ENCODE measurements around the gene RAD9B.
A peak's percentile ranks its signal among the peaks of the same experiment; 100 is the strongest.
"Not testable (repeated sequence)": the region's sequence is repeated elsewhere in the genome, so short reads cannot be mapped to it uniquely, and the experiment has no call there.

The RAD9B gene
- 0.91 to 5.9 (median 2.7) reads per million in 18 experiments for total RNA-seq

DNA sequence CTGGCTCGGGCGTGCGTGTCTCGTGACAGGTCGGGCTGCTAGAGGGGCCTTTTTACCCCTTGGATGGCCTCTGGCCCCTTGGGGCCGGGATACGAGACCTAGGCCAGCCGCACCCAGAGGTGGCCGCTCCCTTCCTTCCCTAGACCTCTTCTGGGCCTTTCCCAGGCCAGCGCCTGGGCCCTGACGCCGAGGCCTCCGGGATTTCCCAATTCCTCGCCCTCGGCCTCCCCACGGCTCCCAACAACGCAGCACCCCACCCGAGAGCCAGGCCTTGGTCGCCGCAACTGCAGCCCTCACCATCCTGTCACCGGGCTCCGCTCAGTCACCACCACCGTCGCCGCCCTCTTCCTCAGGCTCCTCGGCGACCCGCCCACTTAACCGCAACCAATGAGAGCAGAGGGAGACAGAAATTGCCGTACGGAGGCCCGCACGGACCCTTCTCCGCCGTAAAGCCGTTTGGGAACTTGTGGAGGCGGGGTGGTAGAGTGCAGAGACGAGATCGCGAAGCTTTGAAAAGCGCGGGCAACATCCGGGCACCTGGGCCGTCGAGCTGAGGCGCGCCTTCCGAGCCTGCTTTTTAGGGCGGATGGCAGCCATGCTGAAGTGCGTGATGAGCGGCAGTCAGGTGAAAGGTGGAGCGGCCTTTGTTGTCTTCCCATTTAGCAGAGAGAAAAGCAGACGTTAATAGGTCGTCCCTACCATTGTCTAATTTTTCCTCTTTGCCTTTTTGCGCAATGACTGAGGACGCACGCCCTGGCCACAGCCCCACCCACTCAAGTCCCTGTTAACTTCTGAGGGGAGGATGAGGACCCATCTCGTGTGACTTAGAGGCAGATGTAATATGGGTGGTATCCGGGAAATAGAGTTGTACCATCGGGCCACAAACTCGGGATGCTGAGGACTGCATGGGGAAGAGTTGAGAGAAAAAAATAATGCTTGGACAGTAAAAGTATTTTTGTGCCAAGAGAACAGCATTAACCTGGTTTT lies at the start of gene RAD9B, which contains the start of gene VPS29:
TSS of gene RAD9B (plus strand) at position 580 of the 987 bp plus-strand sequence. CDS start at position 587, 7 bp downstream.
TSS of gene VPS29 (minus strand) at position 360 of the 987 bp plus-strand sequence. CDS start at position 300, 60 bp downstream.
- DNase-seq = peak; percentile 99

DNA sequence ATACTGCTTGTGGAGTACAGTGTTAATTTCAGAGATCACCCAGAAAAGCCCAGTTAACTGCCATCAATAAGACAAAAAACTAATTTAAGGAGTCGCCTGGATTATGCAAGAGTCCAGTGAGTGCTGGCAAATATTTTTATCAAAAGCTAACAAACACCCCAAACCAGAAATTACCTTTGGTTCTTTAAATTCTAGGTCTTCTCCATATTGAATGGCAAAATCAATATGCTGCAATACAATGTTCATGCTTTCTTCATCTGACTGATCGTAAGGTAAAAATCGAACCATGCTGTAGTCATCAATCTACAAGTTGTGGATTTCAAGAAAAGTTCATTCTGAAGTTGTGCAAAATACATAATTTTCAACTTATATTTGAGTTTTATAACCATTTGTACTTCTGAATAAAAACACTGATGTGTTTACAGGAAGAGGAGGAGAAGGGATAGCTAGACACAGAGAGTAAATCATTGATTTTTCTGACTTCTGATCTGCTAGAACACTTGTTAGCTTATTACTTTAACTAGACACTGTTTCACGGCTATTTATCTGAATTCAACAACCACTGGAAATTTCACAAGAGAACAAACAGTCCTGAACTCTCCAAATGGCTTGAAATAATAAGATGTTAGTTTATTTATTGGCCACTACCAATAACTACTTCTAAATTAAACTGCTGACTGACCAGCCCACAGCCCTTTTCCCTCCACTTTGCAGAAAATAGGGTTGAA lies 48.4 kb upstream of the RAD9B start:
- no peak for DNase-seq

DNA sequence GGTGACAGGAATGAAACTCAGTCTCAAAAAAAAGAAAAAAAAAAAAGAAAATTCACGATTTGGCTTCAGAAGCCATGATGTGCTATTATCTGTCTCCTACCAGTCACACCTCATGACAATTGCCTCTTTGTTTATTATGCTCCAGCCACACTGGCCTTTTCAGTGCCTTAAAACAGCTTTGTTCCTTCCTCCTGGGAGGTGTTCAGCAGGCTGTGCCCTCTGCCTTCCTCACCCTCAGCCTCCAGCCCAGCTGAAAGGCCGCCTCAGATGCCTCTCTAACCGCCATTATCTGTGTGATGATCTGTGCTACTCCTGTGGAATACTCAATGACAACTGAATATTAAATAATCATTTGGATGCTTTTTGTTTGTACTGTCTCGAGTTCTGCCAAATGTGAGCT lies 43.4 kb upstream of the RAD9B start:
- no peak for DNase-seq

GRCh38 chr12:110461189-110461588 lies 40.9 kb upstream of the RAD9B start:
- DNase-seq = not testable (repeated sequence)

DNA sequence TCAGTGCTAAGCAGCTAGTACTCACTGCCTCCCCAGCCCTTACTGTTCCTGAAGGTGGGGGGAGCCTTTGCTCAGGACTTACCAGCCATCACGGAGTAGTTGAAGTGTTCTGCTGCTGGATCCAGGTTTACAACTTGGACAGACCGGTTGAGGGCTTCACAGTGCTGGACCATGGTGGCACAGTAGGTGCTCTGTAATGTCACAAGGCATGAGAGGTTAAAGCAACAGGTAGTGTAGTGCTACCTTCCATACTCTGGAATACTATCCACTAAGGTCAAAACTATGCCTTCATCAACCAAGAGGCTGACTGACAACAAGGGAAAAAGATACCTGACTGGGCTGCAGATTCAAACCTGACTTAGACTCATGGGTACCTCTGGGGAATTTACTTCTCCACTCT lies 37.1 kb upstream of the RAD9B start:
- no peak for DNase-seq

DNA sequence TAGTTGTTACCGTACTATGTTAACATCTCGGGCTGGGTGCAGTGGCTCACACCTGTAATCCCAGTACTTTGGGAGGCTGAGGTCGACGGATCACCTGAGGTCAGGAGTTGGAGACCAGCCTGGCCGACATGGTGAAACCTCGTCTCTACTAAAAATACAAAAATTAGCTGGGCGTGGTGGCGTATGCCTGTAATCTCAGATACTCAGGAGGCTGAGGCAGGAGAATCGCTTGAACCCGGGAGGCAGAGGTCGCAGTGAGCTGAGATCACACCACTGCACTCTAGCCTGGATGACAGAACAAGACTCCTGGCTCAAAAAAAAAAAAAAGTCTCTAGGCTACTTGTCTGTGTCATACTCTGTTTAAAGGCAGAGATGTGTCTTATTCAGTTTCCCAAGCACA lies 36.4 kb upstream of the RAD9B start:
- not testable (repeated sequence) for DNase-seq

DNA sequence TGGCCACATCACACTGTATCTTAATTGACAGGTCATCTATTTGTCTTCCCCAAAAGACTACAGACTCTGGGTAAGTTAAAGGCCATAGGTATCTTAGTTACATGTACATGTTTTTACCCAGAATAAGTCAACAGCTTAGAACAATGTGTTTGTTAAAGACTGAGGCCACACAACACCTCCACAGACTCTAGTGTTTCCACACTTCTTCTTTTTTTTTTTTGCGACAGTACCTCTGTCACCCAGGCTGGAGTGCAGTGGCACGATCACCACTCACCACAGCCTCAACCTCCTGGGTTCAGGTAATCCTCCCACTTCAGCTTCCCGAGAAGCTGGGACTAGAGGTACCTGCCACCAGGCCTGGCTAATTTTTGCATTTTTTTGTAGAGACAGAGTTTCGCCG lies 35.3 kb upstream of the RAD9B start:
- DNase-seq = peak in 1 of 2 donors; percentile 11

DNA sequence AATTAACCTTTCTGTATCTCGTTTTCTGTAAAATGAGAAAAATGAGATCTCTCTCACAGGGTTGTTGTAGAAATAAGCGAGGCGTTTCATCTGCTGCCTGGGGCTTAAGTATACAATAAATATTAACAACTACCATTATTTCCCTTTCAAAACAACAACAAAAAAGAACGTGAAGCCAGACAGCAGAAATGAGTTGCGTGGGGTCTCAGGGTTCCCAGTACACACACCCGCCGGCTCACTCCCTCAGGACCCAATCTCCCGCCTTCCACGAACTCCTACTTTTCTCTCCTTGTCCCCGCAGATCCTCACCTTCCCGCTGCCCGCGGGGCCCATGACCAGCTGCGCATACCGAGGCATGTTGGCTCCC lies 34.3 kb upstream of the RAD9B start:
- no peak for DNase-seq

- DNase-seq = peak; percentile 98
Observed at GRCh38 chr12:110468214-110469048, 33.7 kb upstream of the RAD9B start, which contains the start of the genes FAM216A and GPN3. TSS of gene FAM216A (plus strand) at chr12:110468845. CDS start at chr12:110468876, 31 bp downstream. TSS of gene GPN3 (minus strand) at chr12:110468257. CDS start at chr12:110468203, 54 bp downstream.

DNA sequence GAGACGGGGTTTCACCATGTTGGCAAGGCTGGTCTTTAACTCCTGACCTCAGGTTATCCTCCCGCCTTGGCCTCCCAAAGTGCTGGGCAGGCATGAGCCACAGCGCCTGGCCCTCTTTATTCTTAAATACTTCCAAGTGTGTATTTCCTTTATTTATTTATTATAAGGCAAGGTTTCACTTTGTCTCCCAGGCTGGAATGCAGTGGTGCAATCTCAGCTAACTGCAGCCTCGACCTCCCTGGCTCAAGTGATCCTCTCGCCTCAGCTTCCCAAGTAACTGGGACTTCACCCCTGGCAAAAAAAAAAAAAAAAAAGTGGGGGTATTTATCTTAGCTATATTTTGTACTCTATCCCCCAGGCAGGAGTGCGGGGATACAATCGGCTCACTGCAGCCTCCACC lies 26.7 kb upstream of the RAD9B start:
- DNase-seq = no peak

DNA sequence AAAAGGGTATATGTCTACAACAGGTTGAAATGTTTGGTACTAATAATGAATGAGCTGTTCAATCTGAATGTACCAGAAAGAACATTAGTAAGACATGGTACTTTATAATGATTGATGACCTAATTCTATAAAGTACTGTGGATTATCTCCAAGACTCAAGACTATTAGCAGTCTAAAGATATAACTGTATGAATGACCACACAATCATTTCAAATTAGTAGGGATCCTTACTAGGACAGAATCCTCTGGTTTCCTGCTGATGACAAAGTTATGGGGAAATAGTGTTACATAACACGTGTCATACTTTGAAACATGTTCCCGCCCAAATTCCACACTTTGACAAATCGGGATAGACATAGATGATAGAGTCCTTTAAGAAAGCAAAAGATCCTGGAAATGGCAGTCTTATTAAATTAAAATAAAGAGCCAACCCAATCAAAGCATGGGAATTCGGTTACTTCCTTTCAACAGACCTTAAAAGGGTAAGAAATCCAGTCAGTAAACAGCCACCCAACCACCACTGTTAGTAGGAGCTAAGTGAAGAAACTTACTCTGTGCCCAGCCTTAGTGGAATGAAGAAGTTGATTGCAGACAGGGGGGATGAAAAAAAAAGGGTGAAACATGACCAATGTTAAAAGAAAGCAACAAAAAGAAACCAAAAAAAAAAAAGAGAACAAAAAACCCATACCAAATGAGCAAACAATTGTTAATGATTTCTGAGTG lies 3.0 kb upstream of the RAD9B start:
- peak; percentile 71 to 83 for DNase-seq

DNA sequence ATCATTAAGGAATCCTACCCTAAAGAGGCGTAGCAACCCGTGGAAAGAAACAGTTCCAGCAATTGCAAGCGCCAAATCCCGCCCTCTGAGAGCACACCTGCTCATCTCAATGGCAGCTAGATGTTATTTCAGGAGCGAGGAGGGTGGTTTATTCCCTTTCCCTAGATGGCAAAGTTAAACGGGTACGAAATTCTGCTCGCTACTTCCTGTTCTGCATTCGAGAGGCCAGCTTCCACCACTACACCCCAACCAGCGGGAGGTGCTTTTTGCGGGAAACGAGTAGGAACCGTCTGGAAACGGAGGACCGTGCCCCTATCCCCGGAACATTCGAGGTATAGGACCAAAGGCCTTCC lies 756 bp upstream of the RAD9B start:
- peak; percentile 70 to 77 for DNase-seq

- no peak for DNase-seq
Observed at GRCh38 chr12:110503432-110503831, 1.3 kb downstream of the RAD9B start.

DNA sequence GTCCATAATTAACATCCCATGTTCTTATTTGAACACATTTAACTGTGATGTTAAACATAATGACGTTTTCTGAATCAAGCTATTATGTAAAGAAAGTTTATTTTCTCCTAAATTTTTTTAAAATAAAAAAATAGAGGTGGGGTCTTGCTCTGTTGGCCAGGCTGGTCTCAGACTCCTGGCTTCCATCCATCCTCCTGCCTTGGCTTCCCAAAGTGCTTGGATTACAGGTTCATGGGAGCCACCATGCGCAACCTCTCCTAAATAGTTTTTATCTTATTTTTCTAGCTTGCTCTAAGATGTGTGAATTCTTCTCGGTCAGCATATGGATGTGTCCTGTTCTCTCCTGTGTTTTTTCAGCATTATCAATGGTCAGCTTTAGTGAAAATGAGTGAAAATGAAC lies 3.2 kb downstream of the RAD9B start:
- no peak for DNase-seq

DNA sequence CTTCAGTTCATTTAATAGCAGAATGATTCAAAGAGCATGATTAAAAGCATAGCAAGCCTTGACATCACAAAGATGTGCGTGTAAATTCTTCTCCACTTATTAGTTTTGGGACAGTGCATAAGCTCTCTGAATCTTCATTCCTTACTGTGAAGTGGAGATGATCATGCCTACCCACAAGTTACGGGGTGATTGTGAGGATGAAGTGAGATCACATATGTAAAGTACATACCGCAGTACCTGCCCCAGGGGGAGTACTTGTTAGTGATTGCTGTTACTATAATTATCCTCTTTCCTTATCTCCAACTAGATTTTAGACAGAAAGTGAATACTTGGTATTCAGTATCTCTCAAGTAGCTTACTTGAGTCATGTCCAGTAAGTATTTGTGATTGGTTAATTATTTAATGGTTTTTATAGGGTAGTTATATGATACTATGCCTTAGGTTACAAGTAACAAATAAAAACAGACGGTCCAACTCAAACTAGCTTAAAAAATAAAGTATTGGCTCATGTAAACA lies 6.0 kb downstream of the RAD9B start:
- no peak for DNase-seq

GRCh38 chr12:110513842-110514241 lies 11.7 kb downstream of the RAD9B start:
- no peak for DNase-seq

DNA sequence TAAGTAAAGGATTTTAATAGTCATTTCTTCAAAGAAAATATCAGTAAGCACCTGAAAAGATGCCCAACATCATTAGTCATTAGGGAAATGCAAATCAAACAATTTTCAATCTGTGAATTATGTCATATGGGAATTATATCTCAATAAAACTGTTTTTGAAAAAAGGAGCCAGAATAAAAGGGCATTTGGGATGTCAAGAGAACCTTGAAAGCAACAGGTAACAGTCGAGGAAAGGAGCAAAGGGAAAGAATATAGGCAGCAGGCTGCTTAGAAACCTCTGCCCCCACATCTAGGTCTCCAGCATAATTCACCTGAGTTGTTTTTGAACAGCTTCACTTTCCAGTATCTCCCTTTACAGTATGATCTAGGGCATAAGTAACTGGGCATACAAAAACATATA lies 12.2 kb downstream of the RAD9B start:
- DNase-seq = no peak

- DNase-seq = no peak
Observed at GRCh38 chr12:110516995-110517394, 14.9 kb downstream of the RAD9B start.

DNA sequence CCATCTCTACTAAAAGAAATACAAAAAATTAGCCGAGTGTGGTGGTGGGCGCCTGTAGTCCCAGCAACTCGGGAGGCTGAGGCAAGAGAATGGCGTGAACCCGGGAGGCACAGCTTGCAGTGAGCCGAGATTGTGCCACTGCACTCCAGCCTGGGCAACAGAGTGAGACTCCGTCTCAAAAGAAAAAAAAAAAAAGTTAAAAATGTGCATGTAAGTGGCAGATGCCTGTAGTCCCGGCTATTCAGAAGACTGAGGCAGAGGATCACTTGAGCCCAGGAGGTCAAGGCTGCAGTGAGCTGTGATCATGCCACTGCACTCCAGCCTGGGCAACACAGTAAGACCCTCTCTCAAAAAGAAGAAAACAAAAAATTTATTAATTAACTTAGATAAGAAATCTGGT lies 15.9 kb downstream of the RAD9B start:
- not testable (repeated sequence) for DNase-seq

GRCh38 chr12:110520876-110521712 lies 19.0 kb downstream of the RAD9B start:
- DNase-seq = not testable (repeated sequence)
